Esophagus muscularis mucosa (tissue), 3 donors: ENCODE results near the gene KMT5B.

Experiments used
- POLR2A ChIP-seq: fragments of 450-650 bp; IDR thresholded peaks from one replicate; pipeline ENCODE4 v1.6.1; 2017; ENCODE audit warnings: antibody characterized with exemption, moderate library complexity, mild to moderate bottlenecking, low read depth
- POLR2AphosphoS5 ChIP-seq, 2 donors: sonication (generic); formaldehyde crosslinking; IDR thresholded peaks; one replicate each; pipeline ENCODE4 v1.6.1; 2017; ENCODE audit warnings: antibody characterized with exemption in 2 of 2
- TF ChIP-seq, protein P1 (sequence below), 3 experiments: fragments of 200-600 bp in 2 of 3; fragments of 450-650 bp in 1 of 3; sonication (generic) in 2 of 3; IDR thresholded peaks; one replicate each; pipeline ENCODE4 v1.5.1; 2017 to 2019; ENCODE audit warnings: antibody characterized with exemption in 3 of 3, mild to moderate bottlenecking in 2 of 3, moderate library complexity in 1 of 3

DNA sequence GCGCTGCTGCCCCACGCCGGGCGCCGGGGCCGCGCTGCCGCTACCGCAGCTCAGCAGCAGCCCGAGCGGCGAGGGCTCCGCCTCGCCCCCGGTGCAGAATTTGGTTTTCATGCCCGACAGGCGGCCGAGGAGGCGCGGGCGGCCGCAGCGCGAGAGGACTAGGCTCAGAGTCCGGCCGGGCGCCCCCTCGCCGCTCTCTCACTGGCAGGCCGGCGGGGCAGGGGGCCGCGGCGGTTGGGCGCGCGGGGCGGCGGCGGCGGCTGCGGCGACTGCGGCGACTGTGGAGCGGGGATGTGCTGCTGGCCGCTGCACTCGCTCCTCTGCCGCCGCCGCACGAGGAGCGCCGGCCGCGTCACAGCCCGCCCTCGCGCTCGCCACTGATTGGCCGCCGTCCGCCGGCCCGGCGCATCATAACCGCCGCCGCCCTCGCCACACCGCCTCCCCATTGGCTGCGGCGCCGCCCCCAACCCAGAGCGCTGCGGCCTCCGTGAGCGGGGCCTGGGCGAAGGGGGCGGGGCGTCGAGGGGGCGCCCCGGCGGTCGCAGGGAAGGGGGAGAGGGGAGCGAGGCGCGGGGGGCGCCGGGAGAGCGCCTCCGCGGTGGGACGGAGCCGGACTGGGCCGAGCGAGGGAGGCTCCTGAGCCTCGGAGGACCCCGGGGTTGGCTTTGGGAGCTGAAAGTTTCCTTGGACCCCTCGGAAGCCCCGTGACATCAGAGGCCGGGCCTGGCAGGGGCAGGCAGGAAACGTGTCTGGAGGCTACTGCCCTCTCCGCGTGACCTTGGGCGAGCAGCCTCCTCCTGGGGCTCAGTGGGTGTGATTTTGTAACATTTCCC lies 91.8 kb downstream of the KMT5B start, which contains the start of gene CHKA:
- no peak for TF ChIP-seq POLR2A
- TF ChIP-seq, protein P1, sequence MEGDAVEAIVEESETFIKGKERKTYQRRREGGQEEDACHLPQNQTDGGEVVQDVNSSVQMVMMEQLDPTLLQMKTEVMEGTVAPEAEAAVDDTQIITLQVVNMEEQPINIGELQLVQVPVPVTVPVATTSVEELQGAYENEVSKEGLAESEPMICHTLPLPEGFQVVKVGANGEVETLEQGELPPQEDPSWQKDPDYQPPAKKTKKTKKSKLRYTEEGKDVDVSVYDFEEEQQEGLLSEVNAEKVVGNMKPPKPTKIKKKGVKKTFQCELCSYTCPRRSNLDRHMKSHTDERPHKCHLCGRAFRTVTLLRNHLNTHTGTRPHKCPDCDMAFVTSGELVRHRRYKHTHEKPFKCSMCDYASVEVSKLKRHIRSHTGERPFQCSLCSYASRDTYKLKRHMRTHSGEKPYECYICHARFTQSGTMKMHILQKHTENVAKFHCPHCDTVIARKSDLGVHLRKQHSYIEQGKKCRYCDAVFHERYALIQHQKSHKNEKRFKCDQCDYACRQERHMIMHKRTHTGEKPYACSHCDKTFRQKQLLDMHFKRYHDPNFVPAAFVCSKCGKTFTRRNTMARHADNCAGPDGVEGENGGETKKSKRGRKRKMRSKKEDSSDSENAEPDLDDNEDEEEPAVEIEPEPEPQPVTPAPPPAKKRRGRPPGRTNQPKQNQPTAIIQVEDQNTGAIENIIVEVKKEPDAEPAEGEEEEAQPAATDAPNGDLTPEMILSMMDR (IDR thresholded peaks at IDR 0.05) = peak in 1 of 3 experiments; percentile 3
- peak; percentile 72 to 86 for TF ChIP-seq POLR2AphosphoS5 (IDR thresholded peaks at IDR 0.05)
